Heart right ventricle (tissue), 16 donors: ENCODE measurements around the gene USP12. TPM values are rescaled to one million over a fixed set of nuclear protein-coding genes. Genes with fewer than 3 reads are reported as not detected.

Experiments
- ATAC-seq, 8 donors: fragments of 200-7000 bp; cut with Tn5 transposase; one replicate each; pipeline ENCODE4 v1.9.1; 2020; ENCODE audit warnings: mild to moderate bottlenecking in 8 of 8, moderate library complexity in 8 of 8, moderate number of reproducible peaks in 1 of 8
- DNase-seq, 2 donors: peaks; one replicate each; pipeline ENCODE4 v3.0.0-alpha.2; 2020
- H3K27ac ChIP-seq, 10 donors: fragments of 200-600 bp; sonication (generic) in 2 of 10; one replicate each; pipeline versions ENCODE4 v1.5.0 to v1.8.0; 2020 to 2022; ENCODE audit warnings: mild to moderate bottlenecking in 3 of 10
- H3K27me3 ChIP-seq, 7 donors: fragments of 200-600 bp; one replicate each; pipeline ENCODE4 v1.8.0; 2021 to 2022; ENCODE audit warnings: mild to moderate bottlenecking in 2 of 7
- H3K36me3 ChIP-seq, 9 donors: fragments of 200-600 bp; sonication (generic) in 1 of 9; one replicate each; pipeline versions ENCODE4 v1.5.0 to v1.8.0; 2020 to 2022; ENCODE audit warnings: mild to moderate bottlenecking in 2 of 9
- H3K4me1 ChIP-seq, 9 donors: fragments of 200-600 bp; sonication (generic) in 1 of 9; one replicate each; pipeline versions ENCODE4 v1.5.0 to v1.8.0; 2020 to 2022; ENCODE audit warnings: mild to moderate bottlenecking in 4 of 9
- H3K4me3 ChIP-seq, 10 donors: fragments of 200-600 bp; sonication (generic) in 2 of 10; one replicate each; pipeline versions ENCODE4 v1.5.0 to v1.8.0; 2020 to 2022; ENCODE audit warnings: mild to moderate bottlenecking in 7 of 10, moderate library complexity in 2 of 10
- H3K9me3 ChIP-seq, 11 donors: fragments of 200-600 bp in 10 of 11; sonication (generic) in 2 of 11; one replicate each; pipeline versions ENCODE4 v1.5.0 to v1.8.0; 2013 to 2022; ENCODE audit warnings: mild to moderate bottlenecking in 2 of 11, control low read depth in 1 of 11, moderate library complexity in 1 of 11
- WGBS, 2 donors: extraction: QIAGEN DNeasy Blood & Tissue Kit; methylation state at CpG; one replicate each; pipeline ENCODE4 v1.1.7; 2013; ENCODE audit warnings: inconsistent platforms in 1 of 2; 5-methylcytosine and 5-hydroxymethylcytosine counted together
- intact Hi-C, 10 donors: fragments of 100-400 bp; cut with DNase I; formaldehyde crosslinking; loops; one replicate each; pipeline versions ENCODE4 v1.11.1 to v1.14.2; 2022
- polyA plus RNA-seq, 2 donors: library from polyadenylated mRNA; stranded (reverse); fragments of 200-250 nt; gene quantifications; one replicate each; pipeline ENCODE4 v1.2.3, GENCODE V29; 2013
- total RNA-seq, 10 donors: library from RNA; stranded (reverse); fragmentation: NEBNext Ultra II Directional in 3 of 10; extraction: Animal tissue kit (Norgen Biotek cat#: 25700) in 3 of 10; gene quantifications; one replicate each; pipeline versions ENCODE4 v1.2.1 to v1.2.4, GENCODE V29; 2021 to 2023
- TF ChIP-seq, protein P1 (sequence below), 9 donors: fragments of 200-600 bp; sonication (generic) in 2 of 9; IDR thresholded peaks; one replicate each; pipeline versions ENCODE4 v1.5.0 to v1.8.0; 2021 to 2022; ENCODE audit warnings: antibody characterized with exemption in 9 of 9, mild to moderate bottlenecking in 5 of 9, moderate library complexity in 1 of 9
- donor health status: Arrhythmogenic right ventricular cardiomyopathy.
- donor health status: ischemic (EF 13 %, LVEDD 7.1; RV severe dilation, severe dysfunction).
- donor health status: healthy with polysubstance abuse.
- donor health status: DM: no; HTN: yes; CAD: no.
- donor health status: DM: no; HTN: no; CAD: no.
- donor health status: ischemic (EF 25% LVEDD 6.9; RV normal size, moderate dysfunction).
- donor health status: ischemic (EF 25% LVEDD 5.7; RV mildly dilated, moderate dysfunction).
- donor health status: healthy.
- donor health status: DM: yes; HTN: yes; CAD: no.
- donor health status: Ischemic cardiomyopathy.
- donor health status: ischemic (EF 35%, LVEDD 5.7; RV mildly dilated, moderate dysfunction).
- donor health status: nonischemic (EF 11% LVEDD 7.7; RV severe dilation, severe dysfunction).
- donor health status: DM: yes; HTN: yes; CAD: no.
- donor health status: PGD.
- donor health status: ischemic (EF 29% LVEDD 5.4; RV normal size, mild dysfunction).
- donor health status: nonischemic (EF 23%, LVEDD 6.1; RV moderate dilation, normal function).

USP12 gene
- total and polyA plus RNA-seq, 12 donors, result 4.3 to 22.9 (median 19.0) TPM

- Histone ChIP-seq H3K36me3 (peaks cover 0 to 30% (median 0%) of the 10 kb centered on the region in 9 donors), H3K27ac (no peak overlapping the region), H3K4me3 (no peak overlapping the region), H3K9me3 (peaks cover 0 to 10% (median 7%) of the 10 kb centered on the region in 11 donors), H3K27me3 (no peaks in the 10 kb centered on the region), H3K4me1 (peaks cover 0 to 17% (median 12%) of the 10 kb centered on the region in 9 donors)
- ATAC-seq, result no peak
- DNase-seq, result no peak
- TF ChIP-seq, protein P1, sequence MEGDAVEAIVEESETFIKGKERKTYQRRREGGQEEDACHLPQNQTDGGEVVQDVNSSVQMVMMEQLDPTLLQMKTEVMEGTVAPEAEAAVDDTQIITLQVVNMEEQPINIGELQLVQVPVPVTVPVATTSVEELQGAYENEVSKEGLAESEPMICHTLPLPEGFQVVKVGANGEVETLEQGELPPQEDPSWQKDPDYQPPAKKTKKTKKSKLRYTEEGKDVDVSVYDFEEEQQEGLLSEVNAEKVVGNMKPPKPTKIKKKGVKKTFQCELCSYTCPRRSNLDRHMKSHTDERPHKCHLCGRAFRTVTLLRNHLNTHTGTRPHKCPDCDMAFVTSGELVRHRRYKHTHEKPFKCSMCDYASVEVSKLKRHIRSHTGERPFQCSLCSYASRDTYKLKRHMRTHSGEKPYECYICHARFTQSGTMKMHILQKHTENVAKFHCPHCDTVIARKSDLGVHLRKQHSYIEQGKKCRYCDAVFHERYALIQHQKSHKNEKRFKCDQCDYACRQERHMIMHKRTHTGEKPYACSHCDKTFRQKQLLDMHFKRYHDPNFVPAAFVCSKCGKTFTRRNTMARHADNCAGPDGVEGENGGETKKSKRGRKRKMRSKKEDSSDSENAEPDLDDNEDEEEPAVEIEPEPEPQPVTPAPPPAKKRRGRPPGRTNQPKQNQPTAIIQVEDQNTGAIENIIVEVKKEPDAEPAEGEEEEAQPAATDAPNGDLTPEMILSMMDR (IDR thresholded peaks at IDR 0.05), result no peak
- intact Hi-C loops, result no loop called here
- 86% methylated on average over 9 of the region's 9 CpGs for WGBS, 2 donors
Measured at GRCh38 chr13:27064252-27064995, 107.2 kb downstream of the USP12 start.

- no peak for DNase-seq
- Histone ChIP-seq H3K36me3 (no peaks in the 10 kb centered on the region), H3K4me3 (no peak overlapping the region), H3K4me1 (peaks cover 0 to 5% (median 0%) of the 10 kb centered on the region in 9 donors), H3K27me3 (no peaks in the 10 kb centered on the region), H3K9me3 (peaks cover 0 to 3% (median 0%) of the 10 kb centered on the region in 11 donors), H3K27ac (no peak overlapping the region)
- intact Hi-C loops, result no loop called here
- TF ChIP-seq, protein P1 (IDR thresholded peaks at IDR 0.05), result no peak
- ATAC-seq, result no peak
- WGBS, 2 donors, result 99 to 100% methylated on average over 2 of the region's 2 CpGs
Measured at GRCh38 chr13:27057817-27058216, 113.8 kb downstream of the USP12 start.

DNA sequence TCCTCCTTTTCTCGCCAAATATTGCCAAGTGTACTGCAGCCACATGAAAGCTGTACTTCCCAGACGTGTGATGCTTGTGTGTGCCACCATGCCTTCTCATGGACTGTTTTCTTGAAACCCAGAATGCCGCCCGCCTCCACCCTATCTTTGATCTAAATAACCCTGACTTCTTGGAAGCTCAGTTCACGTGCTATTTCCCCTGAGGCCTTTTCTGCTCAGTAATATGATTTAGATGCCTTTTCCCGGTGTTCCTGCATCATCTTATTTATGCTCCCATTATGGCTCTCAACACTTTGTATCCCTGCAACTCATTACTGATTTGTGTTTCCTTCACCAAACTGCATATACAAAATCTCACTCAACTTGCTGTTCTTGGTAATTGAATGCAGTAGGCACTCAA lies 116.1 kb downstream of the USP12 start:
- H3K4me3 ChIP-seq, result no peak overlapping the region

GRCh38 chr13:27054760-27055159 lies 116.9 kb downstream of the USP12 start:
- Histone ChIP-seq H3K27me3 (no peaks in the 10 kb centered on the region), H3K4me3 (no peak overlapping the region), H3K4me1 (peaks cover 0 to 7% (median 0%) of the 10 kb centered on the region in 9 donors), H3K9me3 (peaks cover 0 to 7% (median 0%) of the 10 kb centered on the region in 11 donors), H3K27ac (no peak overlapping the region), H3K36me3 (no peaks in the 10 kb centered on the region)
- ATAC-seq (no peak), DNase-seq (no peak)
- WGBS, 2 donors, result 74 to 81% methylated on average over 2 of the region's 2 CpGs
- intact Hi-C loops, result loop anchor here in 1 of 10 donors (2.0 kb wide), 1 partner anchor 62 kb away; no protein-coding TSS in a partner anchor
- TF ChIP-seq, protein P1 (IDR thresholded peaks at IDR 0.05), result no peak

More for the DNA sequence above, 116.1 kb downstream of the USP12 start:
- H3K9me3 ChIP-seq, result peaks cover 0 to 5% (median 0%) of the 10 kb centered on the region in 11 donors
- 82 to 92% methylated on average over 6 of the region's 6 CpGs for WGBS, 2 donors
- no peak overlapping the region for H3K27ac ChIP-seq
- H3K27me3 ChIP-seq, result no peaks in the 10 kb centered on the region
- no peaks in the 10 kb centered on the region for H3K36me3 ChIP-seq
- DNase-seq (no peak), ATAC-seq (no peak)
- TF ChIP-seq, protein P1 (IDR thresholded peaks at IDR 0.05), result no peak
- H3K4me1 ChIP-seq, result peaks cover 0 to 7% (median 0%) of the 10 kb centered on the region in 9 donors
- intact Hi-C loops, result loop anchor here in 1 of 10 donors (2.0 kb wide), 1 partner anchor 61 kb away; no protein-coding TSS in a partner anchor
